IPS DF 6.9 (cell line): Measurements from ENCODE around the gene PDLIM7.

Source experiments
- DNase-seq: peaks from one replicate; pipeline ENCODE4 v3.0.0-alpha.2; 2013; ENCODE audit warnings: low read depth, low spot score
- H3K27ac ChIP-seq: one replicate; pipeline ENCODE4 v1.5.1; 2013; ENCODE audit warnings: low read length, control low read depth
- H3K27me3 ChIP-seq: 2 replicates; pipeline ENCODE4 v1.6.1; 2013; ENCODE audit warnings: mild to moderate bottlenecking, low read length; ENCODE audit not compliant: control insufficient read depth, insufficient read depth
- H3K36me3 ChIP-seq: 2 replicates; pipeline ENCODE4 v1.6.1; 2013; ENCODE audit warnings: low read length; ENCODE audit not compliant: control insufficient read depth, insufficient read depth
- H3K4me1 ChIP-seq: 2 replicates; pipeline ENCODE4 v1.6.1; 2013; ENCODE audit warnings: low read length; ENCODE audit not compliant: control insufficient read depth, insufficient read depth
- H3K4me3 ChIP-seq: 2 replicates; pipeline ENCODE4 v1.5.1; 2013; ENCODE audit warnings: mild to moderate bottlenecking, low read length
- H3K9me3 ChIP-seq: 2 replicates; pipeline ENCODE4 v1.6.1; 2013; ENCODE audit warnings: low read length, inconsistent platforms; ENCODE audit not compliant: control insufficient read depth, insufficient read depth
- WGBS: extraction: QIAGEN DNeasy Blood & Tissue Kit; methylation state at CpG from one replicate; pipeline ENCODE4 v1.1.7; 2013; ENCODE audit warnings: mixed read lengths, missing lambda C conversion rate; ENCODE audit not compliant: insufficient read length, insufficient coverage; 5-methylcytosine and 5-hydroxymethylcytosine counted together

PDLIM7 gene

GRCh38 chr5:177505075-177505474 is 7.7 kb upstream of the PDLIM7 start:
- H3K36me3 ChIP-seq = peaks cover 9% of the 10 kb centered on the region; the same call in 1 of the 2 replicates
- H3K4me3 ChIP-seq = no peak overlapping the region
- no peaks in the 10 kb centered on the region for H3K27me3 ChIP-seq
- no peak overlapping the region for H3K27ac ChIP-seq
- peaks cover 11% of the 10 kb centered on the region for H3K4me1 ChIP-seq
- WGBS = no CpG with 5 or more reads among the region's 4 CpGs
- no peak for DNase-seq
- no peaks in the 10 kb centered on the region for H3K9me3 ChIP-seq

DNA sequence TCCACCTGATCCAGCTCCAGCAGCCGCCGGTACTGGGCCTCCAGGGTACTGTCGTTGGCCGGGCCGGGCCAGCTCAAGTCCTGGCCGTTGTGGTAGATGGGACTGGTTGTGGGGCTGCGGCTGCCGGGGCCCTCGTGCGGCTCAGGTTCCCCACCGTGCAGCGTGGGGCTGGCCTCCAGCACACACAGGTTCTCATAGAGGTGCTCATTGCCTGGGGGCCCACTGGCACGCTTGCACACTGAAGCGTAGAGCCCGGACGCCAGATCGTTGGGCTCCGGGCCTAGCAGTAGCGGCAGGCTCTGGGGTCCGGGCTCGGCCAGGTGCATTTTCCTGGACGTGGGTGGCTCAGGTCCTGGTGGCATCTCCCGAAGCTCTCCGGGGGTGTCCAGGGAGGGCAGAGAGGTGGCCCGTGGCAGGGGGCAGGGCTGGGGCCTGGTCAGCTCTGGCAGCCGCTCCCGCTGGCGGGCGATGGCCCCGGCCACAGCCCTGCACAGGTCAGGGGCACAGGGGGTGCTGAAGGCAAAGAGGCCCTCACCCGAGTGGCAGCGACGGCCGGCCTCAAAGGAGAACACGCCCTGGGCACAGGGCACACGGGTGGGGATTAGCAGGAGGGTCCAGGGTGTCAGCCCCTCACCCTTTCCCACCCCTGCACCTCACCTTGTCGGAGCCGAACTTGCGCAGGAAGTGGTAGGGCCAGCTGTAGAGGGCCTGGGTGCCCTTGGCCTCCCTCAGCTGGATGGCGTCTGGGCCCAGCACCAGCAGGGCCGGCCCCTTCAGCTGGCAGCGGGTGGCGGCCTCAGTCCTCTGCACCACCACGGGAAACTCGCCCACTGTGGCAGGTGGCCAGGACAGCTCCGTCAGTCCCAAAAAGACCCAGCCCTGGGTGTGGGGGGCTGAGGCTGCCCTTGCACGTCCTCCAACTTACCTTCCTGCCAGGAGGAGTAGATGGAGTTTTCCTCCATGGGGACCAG is 7.0 kb upstream of the PDLIM7 start:
- Histone ChIP-seq H3K4me3 (no peak overlapping the region), H3K27me3 (no peaks in the 10 kb centered on the region), H3K9me3 (no peaks in the 10 kb centered on the region), H3K4me1 (peaks cover 6% of the 10 kb centered on the region; the same call in 1 of the 2 replicates), H3K27ac (no peak overlapping the region), H3K36me3 (peaks cover 9% of the 10 kb centered on the region; the same call in 1 of the 2 replicates)
- no peak for DNase-seq
- WGBS = no CpG with 5 or more reads among the region's 47 CpGs

DNA sequence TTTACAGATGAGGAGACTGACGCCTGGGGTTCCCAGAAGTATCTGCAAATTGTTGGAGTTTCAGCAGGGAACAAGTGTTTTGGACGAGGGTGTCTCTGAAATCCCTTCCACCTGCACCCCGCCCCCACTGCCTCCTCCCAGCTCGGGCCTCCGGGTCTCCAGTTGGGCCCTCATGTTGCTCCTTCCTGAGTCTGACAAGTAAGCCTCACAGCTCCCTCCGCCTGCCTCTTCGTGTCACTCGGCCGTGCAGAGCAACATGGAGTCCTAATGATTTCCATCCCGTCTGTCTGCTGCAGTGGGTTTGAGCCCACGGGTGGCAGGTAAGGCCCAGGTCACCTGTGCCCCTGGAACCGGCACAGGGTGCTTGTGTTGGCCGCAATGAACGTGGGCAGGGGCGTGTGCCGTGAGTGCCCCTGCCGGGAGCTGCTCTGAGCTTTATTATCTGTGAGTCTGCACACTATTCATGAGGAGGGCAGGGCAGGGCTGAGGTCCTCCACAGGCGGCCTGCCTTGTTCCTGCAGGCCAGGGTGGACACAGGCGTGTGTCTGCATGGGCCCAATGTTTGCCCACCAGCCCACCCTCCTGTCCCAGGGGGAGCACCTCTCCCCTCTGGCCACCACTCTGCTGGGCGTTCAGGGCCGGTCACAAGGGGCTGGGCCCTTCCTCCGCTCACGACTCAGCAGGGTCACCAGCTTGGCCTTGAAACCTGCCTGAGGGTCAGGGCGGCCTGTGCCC is 6.1 kb upstream of the PDLIM7 start:
- no peak overlapping the region for H3K27ac ChIP-seq
- H3K9me3 ChIP-seq = no peaks in the 10 kb centered on the region
- peaks cover 9% of the 10 kb centered on the region; the same call in 1 of the 2 replicates for H3K36me3 ChIP-seq
- H3K27me3 ChIP-seq = no peaks in the 10 kb centered on the region; the same call in 1 of the 2 replicates
- H3K4me1 ChIP-seq = peaks cover 4% of the 10 kb centered on the region; the same call in 1 of the 2 replicates
- whole genome bisulfite sequencing = no CpG with 5 or more reads among the region's 24 CpGs
- DNase-seq = no peak
- H3K4me3 ChIP-seq = no peak overlapping the region

- peaks cover 6% of the 10 kb centered on the region; the same call in 1 of the 2 replicates for H3K36me3 ChIP-seq
- H3K27ac ChIP-seq = no peak overlapping the region
These were observed 5.5 kb upstream of the PDLIM7 start for GRCh38 chr5:177502886-177503285.

GRCh38 chr5:177501874-177502678 is 4.7 kb upstream of the PDLIM7 start:
- Histone ChIP-seq H3K27me3 (no peaks in the 10 kb centered on the region; the same call in 1 of the 2 replicates), H3K36me3 (peaks cover 6% of the 10 kb centered on the region; the same call in 1 of the 2 replicates), H3K9me3 (no peaks in the 10 kb centered on the region), H3K4me3 (no peak overlapping the region), H3K27ac (no peak overlapping the region), H3K4me1 (peaks cover 4% of the 10 kb centered on the region; the same call in 1 of the 2 replicates)
- no peak for DNase-seq
- no CpG with 5 or more reads among the region's 9 CpGs for WGBS

More at GRCh38 chr5:177502886-177503285, 5.5 kb upstream of the PDLIM7 start:
- no peaks in the 10 kb centered on the region; the same call in 1 of the 2 replicates for H3K27me3 ChIP-seq
- no peak overlapping the region for H3K4me3 ChIP-seq
- H3K4me1 ChIP-seq = peaks cover 4% of the 10 kb centered on the region; the same call in 1 of the 2 replicates
- H3K9me3 ChIP-seq = no peaks in the 10 kb centered on the region
- WGBS = no CpG with 5 or more reads among the region's 16 CpGs
- DNase-seq = no peak

DNA sequence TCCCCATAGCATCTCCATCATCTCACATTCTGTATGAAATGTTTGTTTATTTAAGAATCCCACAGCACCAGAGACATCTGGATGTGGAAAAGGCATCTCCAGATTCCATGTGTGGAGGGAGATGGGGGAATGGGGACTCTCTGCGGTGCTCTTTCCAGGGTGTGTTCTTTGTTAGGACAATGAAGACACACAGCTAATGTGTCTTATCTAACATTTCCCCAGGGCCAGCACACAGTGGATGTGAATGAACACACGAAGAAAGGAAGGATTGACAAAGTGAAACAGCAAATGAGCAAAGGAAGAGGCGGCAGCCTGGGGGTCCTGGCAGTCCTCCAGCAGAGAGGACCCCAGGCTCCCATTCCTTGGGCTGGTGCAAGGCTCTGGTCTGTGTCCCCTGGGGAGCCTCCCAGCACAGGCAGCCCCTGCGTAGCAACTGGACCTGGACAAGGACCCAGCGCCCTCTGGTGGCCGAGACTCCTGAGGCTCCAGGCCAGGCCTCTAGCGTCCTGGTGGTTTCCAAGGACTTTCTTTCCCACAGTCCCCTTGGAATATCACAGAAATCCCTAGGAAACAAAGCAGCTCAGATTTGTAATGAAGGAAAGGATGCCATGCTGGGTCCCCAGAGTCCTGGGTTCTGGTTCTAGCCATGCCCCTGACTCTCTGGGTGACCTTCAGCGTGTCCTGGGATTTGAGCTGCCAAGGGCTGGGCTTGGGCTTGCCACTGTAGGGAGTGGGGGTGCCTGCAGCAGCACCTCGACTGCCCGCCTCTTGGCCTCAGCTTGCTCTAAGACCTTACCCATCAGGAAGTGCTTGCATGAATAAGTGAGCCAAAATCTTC is 3.5 kb upstream of the PDLIM7 start:
- WGBS = no CpG with 5 or more reads among the region's 10 CpGs
- peaks cover 4% of the 10 kb centered on the region; the same call in 1 of the 2 replicates for H3K4me1 ChIP-seq
- no peak overlapping the region for H3K4me3 ChIP-seq
- no peaks in the 10 kb centered on the region; the same call in 1 of the 2 replicates for H3K27me3 ChIP-seq
- H3K27ac ChIP-seq = no peak overlapping the region
- DNase-seq = no peak
- H3K36me3 ChIP-seq = peaks cover 6% of the 10 kb centered on the region; the same call in 1 of the 2 replicates
- H3K9me3 ChIP-seq = no peaks in the 10 kb centered on the region

DNA sequence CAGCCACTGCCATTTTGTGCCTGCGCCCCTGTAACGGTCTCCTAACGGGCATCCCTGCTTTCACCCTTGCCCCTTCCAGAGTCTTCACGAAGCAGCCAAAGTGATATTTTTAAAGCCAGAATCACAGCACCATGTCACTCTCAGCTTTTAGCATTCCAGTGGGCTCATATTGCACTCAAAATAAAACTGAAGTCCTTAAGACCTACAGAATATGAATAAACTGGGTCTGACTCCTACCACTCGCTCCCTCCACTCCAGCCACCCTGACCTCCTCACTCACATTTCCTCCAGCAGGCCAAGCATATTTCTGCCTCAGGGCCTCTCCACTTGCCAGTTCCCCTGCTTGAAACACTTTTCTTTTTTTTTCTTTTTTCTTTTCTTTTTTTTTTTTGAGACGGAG is 2.4 kb upstream of the PDLIM7 start:
- H3K27me3 ChIP-seq = no peaks in the 10 kb centered on the region; the same call in 1 of the 2 replicates
- H3K27ac ChIP-seq = no peak overlapping the region
- no peak for DNase-seq
- H3K4me1 ChIP-seq = peaks cover 10% of the 10 kb centered on the region
- no peaks in the 10 kb centered on the region for H3K9me3 ChIP-seq
- H3K4me3 ChIP-seq = no peak overlapping the region
- H3K36me3 ChIP-seq = peaks cover 6% of the 10 kb centered on the region; the same call in 1 of the 2 replicates
- no CpG with 5 or more reads among the region's 6 CpGs for WGBS

DNA sequence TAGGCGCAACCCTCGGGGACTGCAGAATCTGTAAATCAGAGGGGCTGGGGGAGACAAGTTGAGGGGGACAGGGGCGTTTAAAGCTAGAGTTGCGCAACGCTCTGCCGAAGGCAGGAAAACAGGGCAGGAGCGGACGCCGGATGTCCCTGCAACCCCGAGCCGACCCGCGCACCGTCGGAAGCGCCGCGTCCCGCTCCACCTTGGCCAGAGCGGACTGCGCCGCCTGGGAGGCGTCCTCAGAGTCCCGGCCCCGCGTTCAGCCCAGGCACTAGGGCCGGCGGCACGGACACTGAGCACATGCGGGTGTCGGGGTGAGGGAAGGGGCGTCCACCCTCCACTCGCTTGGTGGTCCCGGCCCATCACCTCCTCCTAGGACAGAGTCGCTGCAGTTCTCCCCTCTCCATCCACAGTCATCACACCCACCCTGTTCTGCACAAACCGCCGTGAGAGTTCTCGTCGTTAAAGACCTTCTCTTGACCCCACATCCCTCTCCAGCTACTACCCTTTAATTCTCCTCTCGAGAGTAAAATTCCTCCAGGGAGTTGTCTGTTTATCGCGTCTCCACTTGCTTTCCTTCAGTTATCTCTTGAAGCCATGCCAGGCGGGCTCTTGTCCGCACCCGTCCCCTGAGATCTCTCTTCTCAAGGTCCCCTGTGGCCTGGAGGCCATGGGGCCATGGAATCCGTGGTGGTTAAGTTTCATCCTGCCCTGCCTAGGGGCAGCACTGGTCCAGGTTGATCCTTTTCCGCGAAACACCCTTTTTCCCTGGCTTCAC is 796 bp upstream of the PDLIM7 start:
- H3K27me3 ChIP-seq = no peaks in the 10 kb centered on the region; the same call in 1 of the 2 replicates
- no peaks in the 10 kb centered on the region for H3K36me3 ChIP-seq
- H3K4me1 ChIP-seq = peaks cover 13% of the 10 kb centered on the region
- no peak for DNase-seq
- no CpG with 5 or more reads among the region's 48 CpGs for WGBS
- H3K27ac ChIP-seq = no peak overlapping the region
- H3K4me3 ChIP-seq = peak overlapping the region; percentile 39; the same call in 1 of the 2 replicates
- H3K9me3 ChIP-seq = no peaks in the 10 kb centered on the region
